Astrocyte of the cerebellum (primary cell): ENCODE data around the gene VPS13D.
"Not testable (repeated sequence)": the region's sequence is repeated elsewhere in the genome, so short reads cannot be mapped to it uniquely, and the experiment has no call there.

Source experiments
- DNase-seq: peaks from one replicate; pipeline ENCODE4 v3.0.0-alpha.2; 2011; ENCODE audit warnings: low read depth
- H3K4me3 ChIP-seq: 2 replicates; pipeline ENCODE4 v1.5.1; 2011; ENCODE audit warnings: mild to moderate bottlenecking, low read depth, low read length, moderate library complexity
- CTCF ChIP-seq: IDR thresholded peaks from 2 replicates; pipeline ENCODE4 v1.5.1; 2012; ENCODE audit warnings: low read length, low read depth, moderate library complexity, mild to moderate bottlenecking; ENCODE audit errors: missing control alignments
- in situ Hi-C: cut with HindIII; loops from 2 replicates; pipeline ENCODE4 v1.10.0; 2017; ENCODE audit warnings: low sequenced_read_pairs

The VPS13D gene

DNA sequence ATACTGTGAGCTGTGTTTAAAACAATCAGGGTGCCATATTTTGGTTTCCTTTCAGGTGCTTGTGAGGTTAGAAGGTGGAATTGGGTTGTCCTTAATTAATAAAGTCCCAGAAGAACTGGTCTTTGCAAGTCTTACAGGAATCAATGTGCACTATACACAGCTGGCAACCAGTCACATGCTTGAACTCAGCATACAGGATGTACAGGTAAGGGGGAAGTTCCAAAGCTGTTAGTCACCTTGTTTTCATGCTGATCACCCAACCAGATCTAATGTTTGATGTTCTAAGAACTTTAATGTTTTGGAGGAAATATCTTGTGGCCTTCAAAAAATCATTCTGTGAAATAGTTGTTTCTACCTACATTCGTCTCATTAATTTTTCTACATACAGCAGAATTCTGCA, 156.3 kb downstream of the VPS13D start:
- DNase-seq: peak; percentile 22
- in situ Hi-C loops: no loop called here
- no peak for TF ChIP-seq CTCF
- no peak overlapping the region for H3K4me3 ChIP-seq

GRCh38 chr1:12387641-12388040, 157.8 kb downstream of the VPS13D start:
- in situ Hi-C loops: no loop called here
- TF ChIP-seq CTCF: no peak
- no peak for DNase-seq
- H3K4me3 ChIP-seq: no peak overlapping the region

DNA sequence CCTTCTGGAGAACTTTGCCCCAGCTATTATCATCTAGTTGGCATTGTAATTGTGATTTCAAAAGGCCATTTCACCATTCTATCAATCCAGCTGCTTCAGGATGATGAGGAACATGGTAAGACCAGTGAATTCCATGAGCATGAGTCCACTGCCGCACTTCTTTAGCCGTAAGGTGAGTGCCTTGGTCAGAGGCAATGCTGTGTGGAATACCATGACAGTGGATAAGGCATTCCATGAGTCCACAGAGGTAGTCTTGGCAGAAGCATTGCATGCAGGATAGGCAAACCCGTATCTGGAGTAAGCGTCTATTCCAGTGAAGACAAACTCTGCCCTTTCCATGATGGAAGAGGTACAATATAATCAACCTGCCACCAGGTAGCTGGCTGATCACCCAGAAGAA, 160.5 kb downstream of the VPS13D start:
- in situ Hi-C loops, DNase-seq, H3K4me3 ChIP-seq: not testable (repeated sequence)

DNA sequence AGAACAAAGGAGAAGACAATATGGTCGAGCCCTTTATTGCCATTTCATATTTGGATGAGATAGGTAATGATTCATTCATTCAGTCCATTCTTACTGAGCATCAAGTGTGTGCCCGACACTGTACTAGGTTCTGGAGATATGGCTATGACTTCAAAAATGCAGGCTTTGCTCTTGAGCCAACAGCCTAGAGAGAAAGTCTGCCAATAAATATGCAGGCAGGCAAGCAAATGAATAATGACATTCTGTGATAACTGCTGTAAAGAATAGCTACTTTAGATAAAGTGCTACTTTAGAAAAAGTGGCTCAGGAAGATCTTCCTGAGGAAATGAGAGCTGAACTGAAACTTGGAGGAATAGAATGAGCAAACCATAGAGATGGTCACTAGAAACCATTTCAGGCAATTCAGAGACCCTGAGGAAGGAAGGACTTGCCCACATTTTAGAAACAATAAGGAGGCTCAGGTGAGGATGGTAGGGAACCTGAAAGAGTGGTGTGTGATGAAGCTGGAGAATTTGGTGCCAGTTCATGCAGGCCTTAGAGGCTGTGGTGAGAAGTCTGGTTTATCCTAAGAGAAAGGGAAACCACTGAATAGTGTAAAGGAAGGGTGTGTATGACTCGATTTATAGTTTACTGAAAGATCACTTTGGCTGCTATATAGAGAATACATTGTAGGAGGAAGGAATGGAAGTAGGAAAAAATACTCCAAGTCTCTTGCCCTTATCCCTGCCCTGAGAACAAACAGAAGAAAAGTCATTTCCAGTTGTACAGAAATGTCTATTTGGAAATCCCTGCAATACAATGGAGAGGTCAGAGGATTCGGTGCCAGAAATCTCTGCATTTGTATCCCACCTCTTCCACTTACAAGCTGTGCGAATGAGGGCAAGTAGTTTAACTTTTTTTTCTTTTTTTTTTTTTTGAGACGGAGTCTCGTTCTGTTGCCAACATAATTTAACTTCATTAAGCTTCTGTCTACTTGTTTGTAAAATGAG, 167.9 kb downstream of the VPS13D start:
- no peak for TF ChIP-seq CTCF
- in situ Hi-C loops: no loop called here
- no peak overlapping the region for H3K4me3 ChIP-seq
- DNase-seq: no peak

DNA sequence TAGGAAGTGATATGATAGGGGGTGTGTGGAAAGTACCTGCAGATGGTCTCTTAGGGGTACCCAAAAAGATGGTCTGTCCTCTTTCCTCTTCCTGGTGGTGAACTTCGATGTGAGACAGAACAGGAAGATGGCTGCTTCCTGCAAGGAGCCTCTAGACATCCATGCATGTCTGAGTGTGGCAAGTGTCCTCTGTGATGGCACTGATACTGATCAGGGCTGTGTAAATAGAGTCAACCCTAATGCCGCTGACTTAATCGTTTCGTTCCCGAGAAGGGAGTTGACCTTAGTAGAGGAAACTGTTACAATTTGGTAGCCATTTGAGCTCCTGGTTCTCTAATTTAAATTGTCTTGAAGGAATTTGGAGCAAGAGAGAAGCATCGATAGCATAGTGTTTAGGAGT, 168.6 kb downstream of the VPS13D start:
- TF ChIP-seq CTCF: no peak
- no peak for DNase-seq
- in situ Hi-C loops: no loop called here
- H3K4me3 ChIP-seq: no peak overlapping the region

DNA sequence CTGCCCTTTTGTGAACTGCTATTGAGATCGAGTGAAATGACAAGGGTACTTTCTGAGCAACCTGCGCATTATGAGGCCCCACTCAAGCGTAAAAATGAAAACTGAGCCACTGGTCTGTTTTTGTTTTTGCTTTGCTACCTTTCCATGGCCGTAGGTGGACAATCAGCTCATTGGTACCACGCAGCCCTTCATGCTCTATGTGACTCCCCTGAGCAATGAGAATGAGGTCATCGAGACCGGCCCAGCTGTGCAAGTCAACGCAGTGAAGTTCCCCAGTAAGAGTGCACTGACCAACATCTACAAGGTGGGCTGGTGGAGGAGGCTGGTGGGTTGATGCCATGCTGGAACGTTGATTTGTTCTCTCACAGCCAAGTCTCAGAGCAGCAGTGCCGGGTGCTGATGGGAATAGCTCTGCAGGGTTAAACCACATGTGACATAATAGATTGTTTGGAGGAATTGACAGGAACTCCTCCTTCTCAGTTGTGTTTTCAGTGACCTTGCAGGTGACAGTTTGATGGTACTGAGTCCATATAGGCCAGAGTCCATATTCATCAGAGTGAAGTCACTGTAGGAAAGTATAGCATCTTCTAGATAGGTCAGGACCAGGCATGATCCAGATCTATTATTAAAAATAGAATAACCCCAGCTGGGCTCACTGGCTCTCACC, 170.3 kb downstream of the VPS13D start:
- in situ Hi-C loops: no loop called here
- no peak for TF ChIP-seq CTCF
- DNase-seq: no peak
- H3K4me3 ChIP-seq: no peak overlapping the region

GRCh38 chr1:12402159-12402673, 172.4 kb downstream of the VPS13D start:
- no peak for TF ChIP-seq CTCF
- H3K4me3 ChIP-seq: no peak overlapping the region
- no peak for DNase-seq
- in situ Hi-C loops: no loop called here
